HG03571 (cell line): ENCODE measurements around the gene PPIL1.
A peak's percentile ranks its signal among the peaks of the same experiment; 100 is the strongest.

ENCODE experiments used
- ATAC-seq: cut with Tn5 transposase; IDR thresholded peaks from one replicate; pipeline ENCODE4 v1.9.1; 2021; ENCODE audit not compliant: unreplicated experiment

Gene PPIL1

GRCh38 chr6:36888654-36889481 is 14.3 kb upstream of the PPIL1 start:
- no peak for ATAC-seq

GRCh38 chr6:36888115-36888643 is 13.6 kb upstream of the PPIL1 start:
- no peak for ATAC-seq

GRCh38 chr6:36886950-36887618 is 12.5 kb upstream of the PPIL1 start:
- no peak for ATAC-seq

- peak; percentile 95 for ATAC-seq
These were observed 11.1 kb upstream of the PPIL1 start, which contains the start of gene C6orf89 for GRCh38 chr6:36885461-36886401. Gene C6orf89, plus strand, starts transcription at chr6:36885952. Its CDS starts 13,493 bp downstream, at chr6:36899445.

- no peak for ATAC-seq
These were observed 10.0 kb upstream of the PPIL1 start for GRCh38 chr6:36884610-36885009.

- ATAC-seq: no peak
These were observed 639 bp upstream of the PPIL1 start for GRCh38 chr6:36875250-36875633.

GRCh38 chr6:36873612-36874442 is 776 bp downstream of the PPIL1 start:
- no peak for ATAC-seq

GRCh38 chr6:36873115-36873514 is 1.5 kb downstream of the PPIL1 start:
- no peak for ATAC-seq

- no peak for ATAC-seq
These were observed 2.9 kb downstream of the PPIL1 start for GRCh38 chr6:36871686-36872085.

- ATAC-seq: no peak
These were observed 7.0 kb downstream of the PPIL1 start for GRCh38 chr6:36867471-36868224.

GRCh38 chr6:36865835-36866234 is 8.8 kb downstream of the PPIL1 start:
- ATAC-seq: no peak

- ATAC-seq: no peak
These were observed 10.7 kb downstream of the PPIL1 start for GRCh38 chr6:36863670-36864540.

GRCh38 chr6:36862848-36863382 is 11.7 kb downstream of the PPIL1 start:
- no peak for ATAC-seq

GRCh38 chr6:36862164-36862847 is 12.3 kb downstream of the PPIL1 start:
- ATAC-seq: no peak

GRCh38 chr6:36860126-36860525 is 14.5 kb downstream of the PPIL1 start:
- no peak for ATAC-seq

GRCh38 chr6:36858407-36858981 is 16.1 kb downstream of the PPIL1 start:
- ATAC-seq: no peak

GRCh38 chr6:36857325-36857724 is 17.3 kb downstream of the PPIL1 start:
- ATAC-seq: no peak
